NCI-H748 (cell line): ENCODE data around the gene MVB12B.
"Not testable (repeated sequence)": the region's sequence is repeated elsewhere in the genome, so short reads cannot be mapped to it uniquely, and the experiment has no call there.

Experiments used
- DNase-seq: peaks from one replicate; lab custom pipeline; 2025; ENCODE audit not compliant: unreplicated experiment; lab: John Stamatoyannopoulos, UW

The MVB12B gene

GRCh38 chr9:126551812-126552211 lies 225.2 kb downstream of the MVB12B start:
- DNase-seq = no peak

- DNase-seq = no peak
These were observed 227.7 kb downstream of the MVB12B start for GRCh38 chr9:126554292-126554691.

DNA sequence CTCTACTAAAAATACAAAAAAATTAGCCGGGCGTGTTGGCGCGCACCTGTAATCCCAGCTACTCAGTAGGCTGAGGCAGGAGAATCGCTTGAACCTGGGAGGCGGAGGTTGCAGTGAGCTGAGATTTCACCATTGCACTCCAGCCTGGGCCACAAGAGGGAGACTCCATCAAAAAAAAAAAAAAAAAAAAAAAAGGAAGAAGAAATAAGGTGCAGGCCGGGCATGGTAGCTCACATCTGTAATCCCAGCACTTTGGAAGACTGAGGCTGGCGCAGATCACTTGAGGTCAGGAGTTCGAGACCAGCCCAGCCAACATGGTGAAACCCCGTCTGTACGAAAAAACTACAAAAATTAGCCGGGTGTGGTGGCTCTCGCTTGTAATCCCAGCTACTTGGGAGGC lies 228.8 kb downstream of the MVB12B start:
- not testable (repeated sequence) for DNase-seq
